ENCODE data around the gene ZNF574.

Gene ZNF574

GRCh38 chr19:42129399-42130253 is 53.7 kb downstream of the ZNF574 start:
- DNase-seq (ENCODE audit: low read depth) = no peak

- no peak for DNase-seq (ENCODE audit: low read depth)
Measured at GRCh38 chr19:42130254-42130573, 54.2 kb downstream of the ZNF574 start.

Data from stimulated activated CD8-positive, alpha-beta memory T cell treated with anti-CD3 and anti-CD28 coated beads, Interleukin-12 subunit alpha, Interleukin-12 subunit beta, amount 100 ng/mL, for 4 hours (primary cell).